ENCODE data around the gene FMN1.

Gene FMN1

DNA sequence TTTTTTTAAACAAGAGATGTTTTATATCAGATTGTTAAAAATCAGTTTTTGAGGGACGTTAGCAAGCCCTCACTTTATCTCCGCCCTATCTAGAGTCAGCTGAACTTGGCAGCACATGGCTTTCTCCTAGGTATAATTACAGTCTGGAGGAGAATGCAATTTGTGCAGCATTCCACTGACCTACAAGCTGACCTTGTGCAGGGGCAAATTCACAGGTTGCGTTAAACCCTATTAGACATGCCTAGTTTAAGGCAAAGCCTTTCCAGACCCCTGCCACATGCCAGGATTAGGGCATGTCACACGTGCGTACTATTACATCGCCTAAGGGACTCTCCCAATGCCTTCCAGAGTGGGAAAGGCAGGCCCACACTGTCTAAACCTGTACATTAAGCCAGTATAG lies 252.7 kb downstream of the FMN1 start:
- H3K4me1 ChIP-seq (ENCODE audit: control insufficient read depth, insufficient read depth, low read length): no peaks in the 10 kb centered on the region
- no peaks in the 10 kb centered on the region for H3K27me3 ChIP-seq (ENCODE audit: control insufficient read depth, insufficient read depth, low read length)
- no peak for DNase-seq (ENCODE audit: low read depth, low spot score)
- H3K9me3 ChIP-seq (ENCODE audit: control insufficient read depth, insufficient read depth, low read length): no peaks in the 10 kb centered on the region
- no CpG with 5 or more reads among the region's 6 CpGs for WGBS (ENCODE audit: insufficient coverage, insufficient read length)
- H3K27ac ChIP-seq (ENCODE audit: low read length): no peak overlapping the region
- no peaks in the 10 kb centered on the region for H3K36me3 ChIP-seq (ENCODE audit: control insufficient read depth, insufficient read depth, low read length)
- H3K4me3 ChIP-seq (ENCODE audit: low read length): no peak overlapping the region

DNA sequence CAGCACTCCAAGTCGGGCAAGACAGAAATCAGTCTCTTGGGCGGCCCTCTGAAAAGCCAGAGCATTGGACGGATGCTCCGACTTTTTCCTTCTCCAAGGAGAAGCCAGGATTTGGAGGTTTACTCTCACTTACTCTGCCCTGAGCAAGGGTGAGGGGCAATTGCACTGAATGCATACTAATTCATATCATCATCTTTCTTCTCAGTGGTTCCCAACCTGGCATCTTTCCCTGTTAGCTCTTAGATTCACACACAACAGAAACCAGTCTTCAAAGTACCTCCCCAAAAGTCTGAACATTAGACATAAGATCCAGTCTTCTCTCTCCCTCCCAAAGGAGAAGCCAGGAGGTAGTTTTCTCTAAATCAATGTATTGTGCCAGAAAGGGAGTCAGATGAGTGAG lies 257.5 kb downstream of the FMN1 start:
- H3K9me3 ChIP-seq (ENCODE audit: control insufficient read depth, insufficient read depth, low read length): no peaks in the 10 kb centered on the region
- WGBS (ENCODE audit: insufficient coverage, insufficient read length): no CpG with 5 or more reads among the region's 4 CpGs

DNA sequence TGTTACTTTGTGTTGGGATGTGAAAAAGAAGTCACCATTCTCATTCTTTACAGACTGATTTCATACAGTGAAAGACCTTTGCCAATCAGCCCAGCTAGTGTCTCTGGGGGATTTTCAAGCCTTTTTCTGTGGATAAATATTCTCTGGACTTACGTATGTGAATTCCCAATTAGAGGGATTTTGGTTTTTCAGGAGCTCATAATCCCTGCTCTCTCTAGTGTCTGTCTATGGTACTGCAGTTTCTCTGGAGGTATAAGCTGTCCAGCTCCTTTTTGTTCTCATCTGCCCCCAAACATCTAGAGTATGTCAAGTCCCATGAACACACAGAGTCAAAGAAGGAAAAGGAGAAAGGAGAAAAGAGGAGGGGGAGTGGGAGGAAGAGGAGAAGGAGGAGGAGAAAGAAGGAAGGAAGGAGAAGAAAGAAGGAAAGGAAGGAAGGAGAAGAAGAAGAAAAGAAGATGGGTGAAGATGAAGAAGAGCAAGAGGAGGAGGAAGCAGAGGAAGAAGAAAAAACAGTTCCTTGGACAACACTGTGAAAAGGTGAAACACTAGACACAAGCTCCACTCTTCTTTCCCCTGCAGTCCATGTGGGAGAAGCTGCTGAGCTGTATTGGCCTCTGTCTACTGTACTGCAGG lies 258.1 kb downstream of the FMN1 start:
- no peak for DNase-seq (ENCODE audit: low read depth, low spot score)
- H3K4me1 ChIP-seq (ENCODE audit: control insufficient read depth, insufficient read depth, low read length): no peaks in the 10 kb centered on the region
- H3K27ac ChIP-seq (ENCODE audit: low read length): no peak overlapping the region
- no peak overlapping the region for H3K4me3 ChIP-seq (ENCODE audit: low read length)
- WGBS (ENCODE audit: insufficient coverage, insufficient read length): no CpG with 5 or more reads among the region's 1 CpG
- H3K9me3 ChIP-seq (ENCODE audit: control insufficient read depth, insufficient read depth, low read length): no peaks in the 10 kb centered on the region
- no peaks in the 10 kb centered on the region for H3K27me3 ChIP-seq (ENCODE audit: control insufficient read depth, insufficient read depth, low read length)
- no peaks in the 10 kb centered on the region for H3K36me3 ChIP-seq (ENCODE audit: control insufficient read depth, insufficient read depth, low read length)

More for the DNA sequence above, 257.5 kb downstream of the FMN1 start:
- Histone ChIP-seq H3K36me3 (ENCODE audit: control insufficient read depth, insufficient read depth, low read length) (no peaks in the 10 kb centered on the region), H3K4me3 (ENCODE audit: low read length) (no peak overlapping the region), H3K27ac (ENCODE audit: low read length) (no peak overlapping the region), H3K27me3 (ENCODE audit: control insufficient read depth, insufficient read depth, low read length) (no peaks in the 10 kb centered on the region), H3K4me1 (ENCODE audit: control insufficient read depth, insufficient read depth, low read length) (no peaks in the 10 kb centered on the region)
- DNase-seq (ENCODE audit: low read depth, low spot score): no peak

DNA sequence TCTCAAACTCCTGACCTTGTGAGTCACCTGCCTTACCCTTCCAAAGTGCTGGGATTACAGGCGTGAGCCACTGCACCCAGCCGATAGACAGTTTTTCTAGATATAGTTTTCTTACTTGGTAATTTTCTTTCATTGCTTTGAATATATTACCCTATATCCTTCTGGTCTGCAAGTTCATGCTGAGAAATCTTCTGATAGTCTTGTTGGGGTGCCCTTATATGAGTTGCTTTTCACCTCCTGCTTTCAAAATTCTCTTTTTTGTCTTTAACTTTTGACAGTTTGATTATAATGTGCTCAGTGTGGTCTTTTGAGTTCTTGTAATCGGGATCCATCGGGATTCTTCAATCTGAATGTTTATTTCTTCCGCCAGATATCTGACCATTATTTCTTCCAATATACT lies 259.4 kb downstream of the FMN1 start:
- no peaks in the 10 kb centered on the region for H3K27me3 ChIP-seq (ENCODE audit: control insufficient read depth, insufficient read depth, low read length)
- H3K36me3 ChIP-seq (ENCODE audit: control insufficient read depth, insufficient read depth, low read length): no peaks in the 10 kb centered on the region
- no peaks in the 10 kb centered on the region for H3K4me1 ChIP-seq (ENCODE audit: control insufficient read depth, insufficient read depth, low read length)
- H3K9me3 ChIP-seq (ENCODE audit: control insufficient read depth, insufficient read depth, low read length): no peaks in the 10 kb centered on the region
- H3K4me3 ChIP-seq (ENCODE audit: low read length): no peak overlapping the region
- no peak for DNase-seq (ENCODE audit: low read depth, low spot score)
- no peak overlapping the region for H3K27ac ChIP-seq (ENCODE audit: low read length)
- 100% methylated on average over 1 of the region's 5 CpGs for WGBS (ENCODE audit: insufficient coverage, insufficient read length)

DNA sequence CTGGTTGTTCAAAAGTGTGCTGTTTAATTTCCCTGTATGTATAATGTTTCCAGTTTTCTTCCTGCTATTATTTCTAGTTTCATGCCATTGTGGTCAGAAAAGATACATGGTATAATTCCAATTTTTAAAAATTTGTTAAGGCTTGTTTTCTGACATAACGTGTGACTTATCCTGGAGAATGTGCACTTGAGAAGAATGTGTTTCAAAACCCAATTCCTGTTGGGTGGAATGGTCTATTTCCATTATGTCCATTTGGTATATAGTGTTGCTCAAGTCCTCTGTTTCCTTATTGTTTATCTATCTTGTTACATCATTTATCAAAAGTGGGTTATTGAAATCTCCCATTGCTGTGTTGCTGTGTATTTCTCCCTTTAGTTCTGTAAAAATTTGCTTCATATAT lies 261.3 kb downstream of the FMN1 start:
- Histone ChIP-seq H3K9me3 (ENCODE audit: control insufficient read depth, insufficient read depth, low read length) (no peaks in the 10 kb centered on the region), H3K4me1 (ENCODE audit: control insufficient read depth, insufficient read depth, low read length) (no peaks in the 10 kb centered on the region), H3K27me3 (ENCODE audit: control insufficient read depth, insufficient read depth, low read length) (no peaks in the 10 kb centered on the region), H3K4me3 (ENCODE audit: low read length) (no peak overlapping the region), H3K27ac (ENCODE audit: low read length) (no peak overlapping the region), H3K36me3 (ENCODE audit: control insufficient read depth, insufficient read depth, low read length) (no peaks in the 10 kb centered on the region)
- no peak for DNase-seq (ENCODE audit: low read depth, low spot score)
- WGBS (ENCODE audit: insufficient coverage, insufficient read length): no CpG with 5 or more reads among the region's 1 CpG

DNA sequence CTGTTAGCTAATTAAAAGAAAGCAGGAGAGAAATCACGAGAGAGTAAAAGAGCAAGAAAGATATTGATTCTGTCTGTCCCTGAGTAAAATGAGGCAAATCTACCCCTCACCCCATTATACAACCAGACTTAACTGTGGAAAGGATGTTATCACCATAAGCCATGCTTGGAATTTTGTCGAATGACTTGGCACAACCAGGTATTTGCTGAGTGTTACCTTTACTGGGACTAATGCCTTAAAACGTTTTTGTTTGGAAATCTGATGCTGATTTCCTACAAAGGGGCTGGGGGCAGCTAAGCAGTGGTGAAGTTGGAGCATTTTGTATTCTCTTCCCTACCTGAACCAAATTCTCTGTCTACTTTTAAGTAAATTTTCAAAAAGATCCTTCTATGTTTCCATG lies 265.6 kb downstream of the FMN1 start:
- H3K36me3 ChIP-seq (ENCODE audit: control insufficient read depth, insufficient read depth, low read length): no peaks in the 10 kb centered on the region
- WGBS (ENCODE audit: insufficient coverage, insufficient read length): no CpG with 5 or more reads among the region's 3 CpGs
- no peak overlapping the region for H3K4me3 ChIP-seq (ENCODE audit: low read length)
- H3K9me3 ChIP-seq (ENCODE audit: control insufficient read depth, insufficient read depth, low read length): no peaks in the 10 kb centered on the region
- H3K4me1 ChIP-seq (ENCODE audit: control insufficient read depth, insufficient read depth, low read length): no peaks in the 10 kb centered on the region
- no peak overlapping the region for H3K27ac ChIP-seq (ENCODE audit: low read length)
- H3K27me3 ChIP-seq (ENCODE audit: control insufficient read depth, insufficient read depth, low read length): no peaks in the 10 kb centered on the region
- no peak for DNase-seq (ENCODE audit: low read depth, low spot score)

DNA sequence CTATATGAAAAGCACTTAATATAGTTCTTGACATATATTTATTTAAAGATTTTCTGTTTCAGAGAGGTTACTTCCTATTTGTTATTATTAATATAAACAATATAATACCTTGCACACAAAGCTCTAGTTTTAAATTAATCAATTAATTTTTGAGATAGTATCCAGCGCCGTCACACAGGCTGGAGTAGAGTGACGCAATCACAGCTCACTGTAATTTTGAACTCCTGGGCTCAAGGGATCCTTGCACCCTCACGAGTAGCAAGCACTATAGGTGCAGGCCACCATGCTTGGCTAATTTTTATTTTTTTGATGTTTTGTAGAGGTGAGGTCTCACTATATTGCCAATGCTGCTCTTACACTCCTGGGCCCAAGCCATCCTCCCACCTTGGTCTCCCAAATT lies 267.4 kb downstream of the FMN1 start:
- H3K4me1 ChIP-seq (ENCODE audit: control insufficient read depth, insufficient read depth, low read length): no peaks in the 10 kb centered on the region
- no peak overlapping the region for H3K4me3 ChIP-seq (ENCODE audit: low read length)
- no peaks in the 10 kb centered on the region for H3K36me3 ChIP-seq (ENCODE audit: control insufficient read depth, insufficient read depth, low read length)
- no CpG with 5 or more reads among the region's 4 CpGs for WGBS (ENCODE audit: insufficient coverage, insufficient read length)
- no peaks in the 10 kb centered on the region for H3K27me3 ChIP-seq (ENCODE audit: control insufficient read depth, insufficient read depth, low read length)
- H3K27ac ChIP-seq (ENCODE audit: low read length): no peak overlapping the region
- H3K9me3 ChIP-seq (ENCODE audit: control insufficient read depth, insufficient read depth, low read length): no peaks in the 10 kb centered on the region
- no peak for DNase-seq (ENCODE audit: low read depth, low spot score)

DNA sequence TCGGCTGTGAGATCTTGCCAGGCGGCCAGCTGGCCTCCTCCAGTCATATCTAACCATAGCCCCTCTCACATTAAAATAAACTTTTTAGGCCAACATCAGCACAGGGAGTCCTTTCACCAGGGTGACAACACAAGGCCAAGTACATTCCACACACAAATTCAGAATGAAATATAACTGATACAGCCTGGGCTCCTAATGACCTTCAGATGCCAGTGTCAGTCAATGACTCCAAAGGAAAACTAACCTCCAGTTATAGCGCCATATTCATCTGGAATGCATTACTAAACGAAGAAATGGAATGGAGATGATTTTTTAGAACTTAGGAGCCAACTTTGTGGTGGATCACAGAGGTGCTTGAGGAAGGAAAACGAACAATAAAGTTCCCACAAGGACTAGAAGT lies 271.3 kb downstream of the FMN1 start:
- no peaks in the 10 kb centered on the region for H3K36me3 ChIP-seq (ENCODE audit: control insufficient read depth, insufficient read depth, low read length)

DNA sequence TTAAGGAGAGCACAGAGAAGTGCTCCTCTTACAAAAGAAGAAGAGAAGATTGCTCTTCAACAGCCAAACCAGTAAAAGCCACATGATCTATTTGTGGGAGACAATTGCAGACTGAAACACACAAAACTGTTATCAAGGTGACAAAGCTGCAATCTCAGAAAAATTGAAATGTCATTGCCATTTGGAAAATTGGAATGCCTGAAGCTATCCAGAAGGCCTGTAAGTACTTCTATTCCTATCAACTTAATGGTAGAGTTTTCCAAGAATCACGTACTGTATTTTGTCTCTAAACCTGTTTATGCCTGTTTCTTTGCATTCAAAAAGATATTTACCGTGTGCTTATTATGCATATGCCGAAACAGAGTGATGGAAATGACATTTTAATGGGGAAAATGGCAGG lies 272.0 kb downstream of the FMN1 start:
- no peak for DNase-seq (ENCODE audit: low read depth, low spot score)
- no peaks in the 10 kb centered on the region for H3K4me1 ChIP-seq (ENCODE audit: control insufficient read depth, insufficient read depth, low read length)
- H3K9me3 ChIP-seq (ENCODE audit: control insufficient read depth, insufficient read depth, low read length): no peaks in the 10 kb centered on the region
- H3K27ac ChIP-seq (ENCODE audit: low read length): no peak overlapping the region
- H3K27me3 ChIP-seq (ENCODE audit: control insufficient read depth, insufficient read depth, low read length): no peaks in the 10 kb centered on the region
- no peaks in the 10 kb centered on the region for H3K36me3 ChIP-seq (ENCODE audit: control insufficient read depth, insufficient read depth, low read length)
- no peak overlapping the region for H3K4me3 ChIP-seq (ENCODE audit: low read length)
- WGBS (ENCODE audit: insufficient coverage, insufficient read length): no CpG with 5 or more reads among the region's 3 CpGs

More for the DNA sequence above, 271.3 kb downstream of the FMN1 start:
- Histone ChIP-seq H3K4me1 (ENCODE audit: control insufficient read depth, insufficient read depth, low read length) (no peaks in the 10 kb centered on the region), H3K27ac (ENCODE audit: low read length) (no peak overlapping the region), H3K9me3 (ENCODE audit: control insufficient read depth, insufficient read depth, low read length) (no peaks in the 10 kb centered on the region), H3K27me3 (ENCODE audit: control insufficient read depth, insufficient read depth, low read length) (no peaks in the 10 kb centered on the region), H3K4me3 (ENCODE audit: low read length) (no peak overlapping the region)
- no peak for DNase-seq (ENCODE audit: low read depth, low spot score)
- WGBS (ENCODE audit: insufficient coverage, insufficient read length): no CpG with 5 or more reads among the region's 5 CpGs

DNA sequence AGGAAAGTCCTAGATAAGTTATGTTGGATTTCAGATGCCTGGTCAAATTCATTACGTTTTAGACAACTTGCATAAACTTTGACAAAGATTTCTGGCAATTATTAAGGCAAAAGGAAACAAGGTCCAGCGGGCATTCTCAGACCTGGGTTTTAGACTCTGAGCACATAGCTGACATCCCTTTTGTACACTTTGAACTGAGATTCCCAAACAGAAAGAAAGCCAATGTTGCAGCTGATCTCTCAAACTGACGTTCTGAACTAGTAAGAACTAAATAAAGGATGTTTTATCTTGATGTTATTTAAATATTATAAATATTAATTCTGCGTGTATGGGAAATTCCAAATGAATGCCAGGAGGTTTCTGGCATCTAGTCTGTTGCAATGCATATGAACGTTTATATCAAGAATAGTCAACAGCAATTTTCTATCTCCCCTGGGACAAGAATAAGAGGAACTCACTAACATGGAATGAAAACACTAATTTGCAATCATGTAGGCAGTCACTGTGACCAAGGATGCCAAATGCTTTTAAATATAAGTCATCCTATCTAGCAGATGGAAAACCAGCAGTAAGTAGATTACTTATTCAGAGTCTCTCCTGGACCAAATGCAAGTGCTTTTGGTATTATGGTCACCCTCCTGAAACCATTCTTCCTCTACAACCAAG lies 274.6 kb downstream of the FMN1 start:
- Histone ChIP-seq H3K4me1 (ENCODE audit: control insufficient read depth, insufficient read depth, low read length) (no peaks in the 10 kb centered on the region), H3K9me3 (ENCODE audit: control insufficient read depth, insufficient read depth, low read length) (no peaks in the 10 kb centered on the region), H3K27me3 (ENCODE audit: control insufficient read depth, insufficient read depth, low read length) (no peaks in the 10 kb centered on the region), H3K36me3 (ENCODE audit: control insufficient read depth, insufficient read depth, low read length) (no peaks in the 10 kb centered on the region), H3K4me3 (ENCODE audit: low read length) (no peak overlapping the region), H3K27ac (ENCODE audit: low read length) (no peak overlapping the region)
- WGBS (ENCODE audit: insufficient coverage, insufficient read length): no CpG with 5 or more reads among the region's 5 CpGs
- DNase-seq (ENCODE audit: low read depth, low spot score): no peak

DNA sequence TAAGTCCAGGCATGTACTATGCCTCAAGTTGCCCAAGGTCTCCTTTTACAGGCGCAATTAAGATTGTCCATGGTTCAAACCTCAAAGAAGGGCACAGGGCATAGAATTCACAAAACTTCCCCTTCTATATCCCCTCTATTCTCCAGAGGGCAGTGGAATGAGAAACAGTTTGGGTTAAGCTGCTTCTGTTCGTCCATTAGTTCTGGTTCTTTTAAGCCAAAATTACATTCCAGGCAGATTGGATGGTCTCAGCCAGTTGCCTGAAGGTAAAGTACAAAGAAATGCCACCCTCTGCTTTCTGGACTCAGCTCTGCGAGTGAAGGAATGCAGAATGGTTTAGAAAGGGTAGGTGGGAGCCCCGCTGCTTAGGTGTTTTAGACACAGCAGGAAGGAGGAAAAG lies 276.0 kb downstream of the FMN1 start:
- Histone ChIP-seq H3K36me3 (ENCODE audit: control insufficient read depth, insufficient read depth, low read length) (no peaks in the 10 kb centered on the region), H3K9me3 (ENCODE audit: control insufficient read depth, insufficient read depth, low read length) (no peaks in the 10 kb centered on the region), H3K4me3 (ENCODE audit: low read length) (no peak overlapping the region), H3K4me1 (ENCODE audit: control insufficient read depth, insufficient read depth, low read length) (no peaks in the 10 kb centered on the region), H3K27me3 (ENCODE audit: control insufficient read depth, insufficient read depth, low read length) (no peaks in the 10 kb centered on the region), H3K27ac (ENCODE audit: low read length) (no peak overlapping the region)
- no CpG with 5 or more reads among the region's 4 CpGs for WGBS (ENCODE audit: insufficient coverage, insufficient read length)
- no peak for DNase-seq (ENCODE audit: low read depth, low spot score)
